IMR-90 (cell line): ENCODE measurements around the gene CALU. TPM values are rescaled to one million over a fixed set of nuclear protein-coding genes. Genes with fewer than 3 reads are reported as not detected.

ENCODE experiments used
- ATAC-seq: fragments of 200-7000 bp; cut with Tn5 transposase; 2 replicates; pipeline ENCODE4 v1.9.1; 2020; ENCODE audit warnings: low read depth, mild to moderate bottlenecking, moderate library complexity
- BruUV-seq: library from RNA; stranded (reverse); fragments of 400-500 nt; replicated peaks from 2 replicates; lab custom pipeline; 2021; lab: Mats Ljungman, UMichigan
- CTCF ChIA-PET: fragments of 300-600 bp; formaldehyde crosslinking; extraction: SDS; loops from one replicate; lab custom pipeline; 2021; ENCODE audit warnings: antibody characterized with exemption; lab: Yijun Ruan, JAX
- POLR2A ChIA-PET: fragments of 300-600 bp; sonication (Branson Sonifier 250); formaldehyde crosslinking; loops from one replicate; lab custom pipeline; 2022; ENCODE audit warnings: antibody characterized with exemption; ENCODE audit not compliant: unreplicated experiment; lab: Charles Lee
- DNase-seq: peaks from one replicate; pipeline ENCODE4 v3.0.0; 2013
- H2AFZ ChIP-seq: replicated peaks from 2 replicates; pipeline ENCODE3; 2013; ENCODE audit warnings: low read length, mild to moderate bottlenecking; ENCODE audit not compliant: poor library complexity
- H2AK5ac ChIP-seq: 2 replicates; pipeline ENCODE4 v1.6.1; 2013; ENCODE audit warnings: low read depth, low read length, inconsistent platforms
- H2AK9ac ChIP-seq: replicated peaks from 2 replicates; pipeline ENCODE3; 2013; ENCODE audit warnings: mild to moderate bottlenecking, low read depth, low read length, moderate library complexity; ENCODE audit not compliant: poor library complexity
- H2BK120ac ChIP-seq: 2 replicates; pipeline ENCODE4 v1.6.1; 2013; ENCODE audit warnings: low read depth, low read length, inconsistent platforms
- H2BK15ac ChIP-seq: 3 replicates; pipeline ENCODE4 v1.6.1; 2013; ENCODE audit warnings: low read depth, low read length, inconsistent platforms
- H2BK20ac ChIP-seq: 2 replicates; pipeline ENCODE4 v1.6.1; 2013; ENCODE audit warnings: low read depth, mild to moderate bottlenecking, inconsistent platforms, low read length, moderate library complexity
- H2BK5ac ChIP-seq: 2 replicates; pipeline ENCODE4 v1.6.1; 2013; ENCODE audit warnings: mild to moderate bottlenecking, low read depth, low read length, inconsistent platforms; ENCODE audit not compliant: poor library complexity, severe bottlenecking
- H3K14ac ChIP-seq: replicated peaks from 2 replicates; pipeline ENCODE4 v1.6.1; 2013; ENCODE audit warnings: low read depth, low read length, inconsistent platforms
- H3K18ac ChIP-seq: 2 replicates; pipeline ENCODE4 v1.6.1; 2013; ENCODE audit warnings: low read depth, low read length, control low read depth
- H3K23ac ChIP-seq: 2 replicates; pipeline ENCODE4 v1.6.1; 2013; ENCODE audit warnings: low read depth, low read length, inconsistent platforms
- H3K27ac ChIP-seq: 2 replicates; pipeline ENCODE4 v1.5.1; 2013; ENCODE audit warnings: mild to moderate bottlenecking, control low read depth, low read length; ENCODE audit not compliant: insufficient read depth
- H3K27me3 ChIP-seq: 2 replicates; pipeline ENCODE4 v1.6.1; 2013; ENCODE audit warnings: low read length; ENCODE audit not compliant: control insufficient read depth, insufficient read depth
- H3K36me3 ChIP-seq: 2 replicates; pipeline ENCODE4 v1.6.1; 2013; ENCODE audit warnings: low read length, mixed read lengths; ENCODE audit not compliant: control insufficient read depth, insufficient read depth
- H3K4ac ChIP-seq: 2 replicates; pipeline ENCODE4 v1.6.1; 2013; ENCODE audit warnings: low read depth, low read length, inconsistent platforms
- H3K4me1 ChIP-seq: 2 replicates; pipeline ENCODE4 v1.6.1; 2013; ENCODE audit warnings: low read length, mixed read lengths; ENCODE audit not compliant: control insufficient read depth, insufficient read depth
- H3K4me2 ChIP-seq: 2 replicates; pipeline ENCODE4 v1.6.1; 2013; ENCODE audit warnings: low read depth, mild to moderate bottlenecking, control low read depth, low read length, moderate library complexity
- H3K4me3 ChIP-seq: 2 replicates; pipeline ENCODE4 v1.5.1; 2013; ENCODE audit warnings: low read depth, mild to moderate bottlenecking, control low read depth, low read length, moderate library complexity; ENCODE audit not compliant: insufficient read depth
- H3K56ac ChIP-seq: 2 replicates; pipeline ENCODE4 v1.6.1; 2013; ENCODE audit warnings: low read length, inconsistent platforms; ENCODE audit not compliant: insufficient read depth; ENCODE audit errors: extremely low read depth
- H3K79me1 ChIP-seq, 2 experiments: 2 replicates each; pipeline ENCODE4 v1.6.1; 2013; ENCODE audit warnings: low read length in 2 of 2, inconsistent platforms in 1 of 2, low read depth in 1 of 2
- H3K9ac ChIP-seq: 2 replicates; pipeline ENCODE4 v1.6.1; 2013; ENCODE audit warnings: low read depth, low read length, control low read depth
- H3K9me1 ChIP-seq: 2 replicates; pipeline ENCODE4 v1.6.1; 2013; ENCODE audit warnings: low read length, inconsistent platforms; ENCODE audit not compliant: insufficient read depth
- H3K9me3 ChIP-seq: 2 replicates; pipeline ENCODE4 v1.6.1; 2013; ENCODE audit warnings: low read length; ENCODE audit not compliant: control insufficient read depth, insufficient read depth
- H4K20me1 ChIP-seq: 2 replicates; pipeline ENCODE4 v1.6.1; 2013; ENCODE audit warnings: low read length, inconsistent platforms; ENCODE audit not compliant: insufficient read depth
- H4K5ac ChIP-seq: 2 replicates; pipeline ENCODE4 v1.6.1; 2013; ENCODE audit warnings: mild to moderate bottlenecking, low read depth, low read length, control low read depth
- H4K8ac ChIP-seq, 2 experiments: 2 replicates each; pipeline ENCODE4 v1.6.1; 2013; ENCODE audit warnings: low read depth in 2 of 2, low read length in 2 of 2, control low read depth in 1 of 2, inconsistent platforms in 1 of 2
- H4K91ac ChIP-seq: 2 replicates; pipeline ENCODE4 v1.6.1; 2013; ENCODE audit warnings: low read depth, low read length, inconsistent platforms; ENCODE audit not compliant: insufficient read depth
- CEBPB ChIP-seq: IDR thresholded peaks from 2 replicates; pipeline ENCODE4 v1.6.1; 2012; ENCODE audit warnings: low read depth, low read length, improper control_type of control experiment
- SMC3 ChIP-seq: fragments of 150-350 bp; IDR thresholded peaks from 2 replicates; pipeline ENCODE4 v1.6.1; 2016; ENCODE audit warnings: low read depth, mild to moderate bottlenecking, antibody characterized with exemption, low read length, moderate library complexity
- WGBS, 2 experiments: methylation state at CpG; one replicate each; pipeline versions ENCODE4 v1.1.5 to v1.1.7; 2013; ENCODE audit warnings: missing lambda C conversion rate in 2 of 2; ENCODE audit not compliant: insufficient read length in 1 of 2; ENCODE audit errors: extremely low coverage in 2 of 2; 5-methylcytosine and 5-hydroxymethylcytosine counted together
- dilution Hi-C: fragments of 300-500 bp; cut with HindIII; formaldehyde crosslinking; loops from one replicate; pipeline ENCODE4 v1.14.3; 2018; ENCODE audit warnings: low sequenced_read_pairs; ENCODE audit not compliant: unreplicated experiment
- in situ Hi-C: fragments of 300-500 bp; cut with MboI; formaldehyde crosslinking; loops from 3 replicates; pipeline ENCODE4 v1.14.3; 2019; ENCODE audit warnings: low sequenced_read_pairs, inconsistent platforms, mixed read lengths
- intact Hi-C: fragments of 100-400 bp; cut with micrococcal nuclease; formaldehyde crosslinking; loops from 2 replicates; pipeline ENCODE4 v1.10.0; 2022
- polyA plus RNA-seq, 3 experiments: library from polyadenylated mRNA; depleted of rRNA; stranded (reverse); fragments of >200 nt; gene quantifications; 2 replicates each; pipeline ENCODE4 v1.2.3, GENCODE V29; 2012; ENCODE audit warnings: low replicate concordance in 1 of 3
- total RNA-seq: library from RNA; depleted of rRNA; stranded (reverse); fragments of >200 nt; gene quantifications from 2 replicates; pipeline ENCODE4 v1.2.3, GENCODE V29; 2012

Gene CALU
- total and polyA plus RNA-seq, 2 of the 4 experiments (the other 2 are of a cell fraction) = 421 to 525 TPM

DNA sequence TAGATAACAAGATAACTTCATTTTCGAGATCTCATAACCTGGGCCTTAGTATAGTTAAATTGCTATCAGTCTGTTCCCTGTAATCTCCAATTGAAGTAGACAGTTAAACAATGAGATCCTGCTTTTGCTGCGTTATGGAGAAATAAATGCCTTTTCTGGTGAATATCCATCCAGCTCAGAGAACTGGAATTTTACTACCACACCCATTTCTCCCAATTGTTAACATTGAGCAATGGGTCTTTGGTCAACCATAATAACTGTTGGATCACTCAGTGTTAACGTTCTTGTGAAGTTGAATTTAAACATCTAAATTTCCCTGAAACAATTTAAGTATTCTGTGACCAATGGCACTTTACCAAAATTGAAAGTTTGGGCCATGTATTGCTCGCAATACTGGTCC, 3.0 kb downstream of the CALU start:
- H3K4me2 ChIP-seq = peak overlapping the region; percentile 69
- 0 out of 2 replicates have a peak overlapping the region, but pooled peaks have one; percentile 27 for H3K14ac ChIP-seq
- H3K4me1 ChIP-seq = peaks cover 8% of the 10 kb centered on the region
- no peak overlapping the region for H3K9ac ChIP-seq
- no peak overlapping the region for H4K5ac ChIP-seq
- 0 out of 2 replicates have a peak overlapping the region, but pooled peaks have one; percentile 52 for H2AK5ac ChIP-seq
- peaks cover 80% of the 10 kb centered on the region for H4K20me1 ChIP-seq
- no peak for TF ChIP-seq SMC3
- peak; percentile 89 for TF ChIP-seq CEBPB
- no CpG with 5 or more reads among the region's 4 CpGs for WGBS, 2 experiments
- dilution Hi-C loops = no loop called here
- H3K27ac ChIP-seq = no peak overlapping the region
- no peak overlapping the region for H2BK120ac ChIP-seq
- no peak overlapping the region for H3K23ac ChIP-seq
- peaks cover 0 to 18% of the 10 kb centered on the region in 2 experiments; a peak in 2 of 4 replicates for H3K79me1 ChIP-seq
- no peak for ATAC-seq
- H3K4me3 ChIP-seq = no peak overlapping the region
- H4K91ac ChIP-seq = no peak overlapping the region
- peaks cover 8% of the 10 kb centered on the region for H3K36me3 ChIP-seq
- H3K9me1 ChIP-seq = peaks cover 23% of the 10 kb centered on the region
- in situ Hi-C loops = no loop called here
- H3K56ac ChIP-seq = no peak overlapping the region
- peak overlapping the region; percentile 76 for H2BK5ac ChIP-seq
- DNase-seq = peak; percentile 66
- no peak overlapping the region; the same call in 1 of the 2 replicates for H3K4ac ChIP-seq
- H3K27me3 ChIP-seq = no peaks in the 10 kb centered on the region
- CTCF ChIA-PET = no interaction called here
- POLR2A ChIA-PET = interaction anchor here (1.5 kb wide), 1 partner anchor 90 kb away, joined by 12 read pairs; no protein-coding TSS in a partner anchor
- no peaks in the 10 kb centered on the region for H3K9me3 ChIP-seq
- H4K8ac ChIP-seq = no peak overlapping the region
- H2AK9ac ChIP-seq = no peak overlapping the region
- intact Hi-C loops = loop anchor here (5.0 kb wide), 1 partner anchor 90 kb away; the partner anchor contains the start of gene FLNC
- no peak overlapping the region for H2BK20ac ChIP-seq
- no TSS peak for BruUV-seq
- H2AFZ ChIP-seq = no peak overlapping the region
- H2BK15ac ChIP-seq = no peak overlapping the region
- H3K18ac ChIP-seq = peak overlapping the region; percentile 20; the same call in 1 of the 2 replicates
